Chondrocyte (in vitro differentiated cells): ENCODE data around the gene EYA2. TPM values are rescaled to one million over a fixed set of nuclear protein-coding genes. Genes with fewer than 3 reads are reported as not detected.
A peak's percentile ranks its signal among the peaks of the same experiment; 100 is the strongest.

Experiments used
- DNase-seq: peaks from one replicate; pipeline ENCODE4 v3.0.0; 2021; ENCODE audit warnings: mixed read lengths, low spot score
- H3K27ac Mint-ChIP-seq: one replicate; pipeline ENCODE4 v1.8.0; 2021; ENCODE audit warnings: mild to moderate bottlenecking, moderate library complexity, mixed read lengths; ENCODE audit not compliant: unreplicated experiment
- H3K27me3 Mint-ChIP-seq: 2 replicates; pipeline ENCODE4 v1.8.0; 2021; ENCODE audit warnings: low read depth, mixed read lengths
- H3K36me3 Mint-ChIP-seq: 2 replicates; pipeline ENCODE4 v1.8.0; 2021; ENCODE audit warnings: low read depth, mixed read lengths
- H3K4me1 Mint-ChIP-seq: 2 replicates; pipeline ENCODE4 v1.8.0; 2021; ENCODE audit warnings: low read depth, mild to moderate bottlenecking, mixed read lengths
- H3K4me3 Mint-ChIP-seq: one replicate; pipeline ENCODE4 v1.8.0; 2021; ENCODE audit warnings: mild to moderate bottlenecking, moderate library complexity, mixed read lengths; ENCODE audit not compliant: unreplicated experiment
- H3K9me3 Mint-ChIP-seq: 2 replicates; pipeline ENCODE4 v1.8.0; 2021; ENCODE audit warnings: low read depth, mixed read lengths
- long read RNA-seq: library from polyadenylated mRNA; stranded (forward); transcript quantifications from one replicate; pipeline ENCODE4 v2.0.0, GENCODE V29; 2021
- total RNA-seq: library from RNA; stranded (reverse); gene quantifications from 3 replicates; pipeline ENCODE4 v1.2.1, GENCODE V29; 2021
- TF ChIP-seq, protein P1 (sequence below): fragments of 200-600 bp; sonication (generic); IDR thresholded peaks from 2 replicates; pipeline ENCODE4 v1.5.0; 2021; ENCODE audit warnings: antibody characterized with exemption, mild to moderate bottlenecking, moderate library complexity

Gene EYA2, protein sequence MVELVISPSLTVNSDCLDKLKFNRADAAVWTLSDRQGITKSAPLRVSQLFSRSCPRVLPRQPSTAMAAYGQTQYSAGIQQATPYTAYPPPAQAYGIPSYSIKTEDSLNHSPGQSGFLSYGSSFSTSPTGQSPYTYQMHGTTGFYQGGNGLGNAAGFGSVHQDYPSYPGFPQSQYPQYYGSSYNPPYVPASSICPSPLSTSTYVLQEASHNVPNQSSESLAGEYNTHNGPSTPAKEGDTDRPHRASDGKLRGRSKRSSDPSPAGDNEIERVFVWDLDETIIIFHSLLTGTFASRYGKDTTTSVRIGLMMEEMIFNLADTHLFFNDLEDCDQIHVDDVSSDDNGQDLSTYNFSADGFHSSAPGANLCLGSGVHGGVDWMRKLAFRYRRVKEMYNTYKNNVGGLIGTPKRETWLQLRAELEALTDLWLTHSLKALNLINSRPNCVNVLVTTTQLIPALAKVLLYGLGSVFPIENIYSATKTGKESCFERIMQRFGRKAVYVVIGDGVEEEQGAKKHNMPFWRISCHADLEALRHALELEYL
- total RNA-seq, result 0.23 to 0.32 TPM in 2 of 3 replicates, not detected in the other
- long read RNA-seq, result 0 reads

DNA sequence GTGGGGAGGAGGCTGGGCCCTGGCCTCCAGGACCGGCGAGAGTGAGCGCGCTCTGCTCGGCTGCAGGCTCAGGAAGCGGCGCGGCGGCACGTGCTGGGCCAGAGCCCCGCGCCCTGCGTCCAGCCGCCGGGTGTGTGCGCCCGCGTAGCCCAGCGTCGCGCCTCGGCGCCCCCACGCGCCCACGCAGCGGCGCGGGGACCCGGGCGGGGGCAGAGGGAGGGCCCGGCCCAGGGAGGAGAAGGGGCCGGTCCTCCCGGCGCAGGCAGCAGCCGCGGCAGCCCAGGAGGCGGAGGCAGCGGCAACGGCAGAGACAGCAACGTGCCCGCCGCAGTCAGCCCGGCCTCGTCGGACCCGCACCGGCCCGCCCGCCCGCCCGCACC, at the start of gene EYA2:
Gene EYA2 (plus strand): TSS at position 265 of the 380 bp plus-strand sequence. CDS start 95,168 bp downstream, outside the sequence.
- Mint-ChIP-seq H3K4me3 (peak within 1 kb of the TSS; percentile 65), H3K4me1 (peaks cover 12% of the 10 kb centered on the region), H3K27me3 (peaks cover 59% of the 10 kb centered on the region), H3K27ac (no peak within 1 kb of the TSS), H3K36me3 (peaks cover 13% of the 10 kb centered on the region), H3K9me3 (peaks cover 11% of the 10 kb centered on the region)
- TF ChIP-seq, protein P1, sequence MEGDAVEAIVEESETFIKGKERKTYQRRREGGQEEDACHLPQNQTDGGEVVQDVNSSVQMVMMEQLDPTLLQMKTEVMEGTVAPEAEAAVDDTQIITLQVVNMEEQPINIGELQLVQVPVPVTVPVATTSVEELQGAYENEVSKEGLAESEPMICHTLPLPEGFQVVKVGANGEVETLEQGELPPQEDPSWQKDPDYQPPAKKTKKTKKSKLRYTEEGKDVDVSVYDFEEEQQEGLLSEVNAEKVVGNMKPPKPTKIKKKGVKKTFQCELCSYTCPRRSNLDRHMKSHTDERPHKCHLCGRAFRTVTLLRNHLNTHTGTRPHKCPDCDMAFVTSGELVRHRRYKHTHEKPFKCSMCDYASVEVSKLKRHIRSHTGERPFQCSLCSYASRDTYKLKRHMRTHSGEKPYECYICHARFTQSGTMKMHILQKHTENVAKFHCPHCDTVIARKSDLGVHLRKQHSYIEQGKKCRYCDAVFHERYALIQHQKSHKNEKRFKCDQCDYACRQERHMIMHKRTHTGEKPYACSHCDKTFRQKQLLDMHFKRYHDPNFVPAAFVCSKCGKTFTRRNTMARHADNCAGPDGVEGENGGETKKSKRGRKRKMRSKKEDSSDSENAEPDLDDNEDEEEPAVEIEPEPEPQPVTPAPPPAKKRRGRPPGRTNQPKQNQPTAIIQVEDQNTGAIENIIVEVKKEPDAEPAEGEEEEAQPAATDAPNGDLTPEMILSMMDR, result no peak
- no peak for DNase-seq

DNA sequence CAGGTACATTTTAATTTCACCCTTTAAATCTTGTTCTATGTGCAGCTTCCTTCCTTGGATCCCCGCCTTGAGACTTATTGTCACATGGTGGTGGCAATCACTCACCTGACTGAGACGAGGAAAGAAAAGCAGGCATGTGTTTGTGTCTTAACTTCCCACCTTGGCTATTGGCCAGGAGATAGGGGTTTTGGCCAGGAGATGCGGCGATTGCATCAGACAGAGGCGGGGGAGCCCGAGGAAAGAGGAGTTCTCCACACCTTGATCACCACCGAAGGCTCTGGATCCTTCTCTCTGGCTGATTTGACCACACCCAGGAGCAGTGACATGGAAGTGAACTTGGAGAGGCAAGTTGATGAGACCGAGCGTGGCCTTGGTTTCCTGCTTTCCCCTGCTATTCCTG, 49.7 kb upstream of the EYA2 start:
- Mint-ChIP-seq H3K4me1 (no peaks in the 10 kb centered on the region), H3K4me3 (no peak overlapping the region), H3K9me3 (no peaks in the 10 kb centered on the region), H3K36me3 (no peaks in the 10 kb centered on the region), H3K27me3 (peaks cover 14% of the 10 kb centered on the region), H3K27ac (no peak overlapping the region)
- no peak for DNase-seq
- TF ChIP-seq, protein P1, result no peak

DNA sequence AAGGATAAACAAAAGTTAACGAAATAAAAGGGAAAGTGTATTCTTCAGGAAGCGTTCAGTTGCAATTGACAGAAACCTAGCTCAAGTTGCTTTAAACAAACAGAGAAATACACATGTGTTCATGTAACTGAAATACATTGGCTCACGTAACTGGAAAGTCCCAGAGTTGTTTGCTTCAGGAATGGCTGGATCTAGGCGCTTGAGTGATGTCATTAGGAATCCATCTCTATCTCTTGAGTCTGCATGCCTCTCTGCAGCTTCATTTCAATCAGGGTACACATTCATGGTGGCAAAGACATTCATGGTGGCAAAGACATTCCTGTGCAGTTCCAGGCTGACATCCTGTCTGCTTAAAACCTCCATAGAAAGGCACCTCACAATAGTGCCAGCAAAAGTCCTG, 45.4 kb upstream of the EYA2 start:
- no peak overlapping the region for H3K27ac Mint-ChIP-seq
- TF ChIP-seq, protein P1, result no peak
- DNase-seq, result no peak
- H3K36me3 Mint-ChIP-seq, result no peaks in the 10 kb centered on the region
- no peak overlapping the region for H3K4me3 Mint-ChIP-seq
- H3K9me3 Mint-ChIP-seq, result no peaks in the 10 kb centered on the region
- H3K27me3 Mint-ChIP-seq, result peaks cover 12% of the 10 kb centered on the region
- no peaks in the 10 kb centered on the region for H3K4me1 Mint-ChIP-seq

DNA sequence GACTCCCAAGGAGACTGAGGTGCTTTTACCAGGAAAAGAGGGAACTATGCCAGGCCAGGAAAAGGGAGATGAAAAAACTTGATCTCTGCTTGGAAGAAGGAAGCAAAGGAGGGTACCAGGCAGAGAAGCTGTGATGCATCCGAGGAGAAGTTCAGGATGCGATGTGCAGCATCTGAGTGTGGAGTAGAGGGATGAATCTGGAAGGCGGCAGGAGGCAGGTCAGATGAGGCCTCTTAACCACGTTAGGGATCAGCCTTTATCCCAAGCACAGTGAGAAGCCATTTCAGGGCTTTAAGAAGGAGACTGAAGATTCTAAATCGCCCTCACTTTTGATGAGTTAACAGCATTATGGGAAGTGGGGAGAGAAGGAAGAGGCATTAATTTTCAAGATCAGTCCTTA, 44.9 kb upstream of the EYA2 start:
- H3K4me3 Mint-ChIP-seq, result no peak overlapping the region
- no peaks in the 10 kb centered on the region for H3K4me1 Mint-ChIP-seq
- H3K36me3 Mint-ChIP-seq, result no peaks in the 10 kb centered on the region
- peaks cover 12% of the 10 kb centered on the region for H3K27me3 Mint-ChIP-seq
- no peak for DNase-seq
- TF ChIP-seq, protein P1, result no peak
- no peaks in the 10 kb centered on the region for H3K9me3 Mint-ChIP-seq
- H3K27ac Mint-ChIP-seq, result no peak overlapping the region

DNA sequence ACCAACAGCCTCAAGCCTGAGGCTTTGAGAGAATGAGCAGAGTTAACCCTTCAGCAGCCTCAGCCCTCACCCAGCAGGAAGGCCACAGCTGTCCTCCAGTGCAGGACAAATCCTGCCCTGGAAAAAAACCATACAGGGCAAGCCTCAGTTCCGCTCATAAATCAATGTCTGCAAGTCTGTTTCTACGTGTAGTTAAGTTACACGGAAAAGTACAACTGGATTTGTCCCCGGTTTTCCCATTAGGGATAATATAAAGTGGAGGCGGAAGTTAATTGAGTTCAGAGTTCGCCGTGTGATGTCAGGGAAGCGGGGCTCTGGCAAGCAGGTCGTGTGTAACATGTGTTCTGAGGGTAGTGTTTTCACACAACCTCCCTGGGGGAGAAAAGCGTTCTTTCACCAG, 44.2 kb upstream of the EYA2 start:
- H3K36me3 Mint-ChIP-seq, result no peaks in the 10 kb centered on the region
- H3K27ac Mint-ChIP-seq, result no peak overlapping the region
- TF ChIP-seq, protein P1, result no peak
- H3K27me3 Mint-ChIP-seq, result peaks cover 12% of the 10 kb centered on the region
- DNase-seq, result no peak
- H3K4me1 Mint-ChIP-seq, result no peaks in the 10 kb centered on the region
- H3K9me3 Mint-ChIP-seq, result no peaks in the 10 kb centered on the region
- no peak overlapping the region for H3K4me3 Mint-ChIP-seq
